PFSK-1 (cell line): ENCODE measurements around the gene GALNT15.

ENCODE experiments used
- FOXP2 ChIP-seq: optimal IDR thresholded peaks from 2 replicates; pipeline ENCODE3; 2011; ENCODE audit warnings: borderline replicate concordance, control low read depth, inconsistent platforms; ENCODE audit not compliant: insufficient read depth; ENCODE audit errors: extremely low read length, extremely low read depth
- POLR2AphosphoS5 ChIP-seq: IDR thresholded peaks from 2 replicates; pipeline ENCODE4 v1.6.1; 2012; ENCODE audit warnings: low read depth, mild to moderate bottlenecking, control low read depth, low read length, moderate library complexity
- REST ChIP-seq, 2 experiments: IDR thresholded peaks; 2 replicates each; pipeline versions ENCODE4 v1.6.1 to v1.8.0; 2011 to 2012; ENCODE audit warnings: low read depth in 2 of 2, low read length in 2 of 2, control low read depth in 1 of 2, inconsistent platforms in 1 of 2, mild to moderate bottlenecking in 1 of 2, moderate library complexity in 1 of 2; ENCODE audit not compliant: insufficient read depth in 1 of 2
- SIN3A ChIP-seq: IDR thresholded peaks from 2 replicates; pipeline ENCODE4 v1.6.1; 2012; ENCODE audit warnings: mild to moderate bottlenecking, low read length, moderate library complexity, borderline replicate concordance; ENCODE audit not compliant: insufficient read depth
- TAF1 ChIP-seq: IDR thresholded peaks from 2 replicates; pipeline ENCODE4 v1.6.1; 2012; ENCODE audit warnings: low read length, control low read depth, borderline replicate concordance; ENCODE audit not compliant: insufficient read depth

Gene GALNT15

GRCh38 chr3:16180737-16181134 lies 6.3 kb downstream of the GALNT15 start:
- TF ChIP-seq FOXP2 (no peak), SIN3A (no peak), REST (IDR thresholded peaks at IDR 0.05; ENCODE audit: insufficient read depth in 1 of 2, low read depth in 2 of 2, low read length in 2 of 2) (no peak), TAF1 (no peak), POLR2AphosphoS5 (no peak)

GRCh38 chr3:16181361-16181760 lies 6.9 kb downstream of the GALNT15 start:
- TF ChIP-seq FOXP2 (no peak), REST (IDR thresholded peaks at IDR 0.05; ENCODE audit: insufficient read depth in 1 of 2, low read depth in 2 of 2, low read length in 2 of 2) (no peak), SIN3A (no peak), TAF1 (no peak), POLR2AphosphoS5 (no peak)

- TF ChIP-seq FOXP2 (no peak), TAF1 (no peak), SIN3A (no peak), POLR2AphosphoS5 (no peak), REST (IDR thresholded peaks at IDR 0.05; ENCODE audit: insufficient read depth in 1 of 2, low read depth in 2 of 2, low read length in 2 of 2) (no peak)
Observed at GRCh38 chr3:16182183-16182582, 7.7 kb downstream of the GALNT15 start.

GRCh38 chr3:16182612-16183011 lies 8.1 kb downstream of the GALNT15 start:
- TF ChIP-seq TAF1 (no peak), REST (IDR thresholded peaks at IDR 0.05; ENCODE audit: insufficient read depth in 1 of 2, low read depth in 2 of 2, low read length in 2 of 2) (no peak), SIN3A (no peak), POLR2AphosphoS5 (no peak), FOXP2 (no peak)

GRCh38 chr3:16183082-16183481 lies 8.6 kb downstream of the GALNT15 start:
- TF ChIP-seq FOXP2 (no peak), TAF1 (no peak)
